Keratinocyte (primary cell): ENCODE data around the gene KBTBD7. TPM values are rescaled to one million over a fixed set of nuclear protein-coding genes. Genes with fewer than 3 reads are reported as not detected.

Experiments
- DNase-seq: peaks from one replicate; pipeline ENCODE4 v3.0.0-alpha.2; 2011; ENCODE audit warnings: low read depth, missing footprints, low spot score
- FAIRE-seq: peaks from 2 replicates; lab custom pipeline; 2011; peaks lifted over from hg19 to GRCh38; lab: Jason Lieb, UNC
- H2AFZ ChIP-seq: 2 replicates; pipeline ENCODE4 v1.6.0; 2012; ENCODE audit warnings: low read length, control low read depth, inconsistent platforms; ENCODE audit not compliant: control insufficient read depth
- H3K27ac ChIP-seq: 2 replicates; pipeline ENCODE4 v1.5.1; 2011; ENCODE audit warnings: low read length; ENCODE audit not compliant: control insufficient read depth, insufficient read depth
- H3K27me3 ChIP-seq: 3 replicates; pipeline ENCODE4 v1.6.0; 2011; ENCODE audit warnings: low read length; ENCODE audit not compliant: control insufficient read depth, insufficient read depth; ENCODE audit errors: extremely low read depth
- H3K36me3 ChIP-seq, 2 experiments: 2 replicates in 1 of 2; 3 replicates in 1 of 2; pipeline ENCODE4 v1.5.1; 2011; ENCODE audit warnings: low read length in 2 of 2, mild to moderate bottlenecking in 1 of 2; ENCODE audit not compliant: control insufficient read depth in 2 of 2, insufficient read depth in 2 of 2; ENCODE audit errors: extremely low read depth in 1 of 2
- H3K4me1 ChIP-seq: 3 replicates; pipeline ENCODE4 v1.5.1; 2011; ENCODE audit warnings: low read length; ENCODE audit not compliant: control insufficient read depth, insufficient read depth; ENCODE audit errors: extremely low read depth
- H3K4me2 ChIP-seq: 3 replicates; pipeline ENCODE4 v1.6.0; 2011; ENCODE audit warnings: low read depth, low read length; ENCODE audit not compliant: control insufficient read depth, insufficient read depth; ENCODE audit errors: extremely low read depth
- H3K4me3 ChIP-seq, 3 experiments: fragments of 200-600 bp in 1 of 3; sonication (generic) in 1 of 3; 2 replicates in 2 of 3; 3 replicates in 1 of 3; pipeline ENCODE4 v1.5.1; 2011 to 2016; ENCODE audit warnings: low read length in 3 of 3, mild to moderate bottlenecking in 3 of 3, control low read depth in 2 of 3, inconsistent platforms in 1 of 3, low read depth in 1 of 3, mixed read lengths in 1 of 3, mixed run types in 1 of 3, moderate library complexity in 1 of 3; ENCODE audit not compliant: control insufficient read depth in 2 of 3, insufficient read depth in 2 of 3; ENCODE audit errors: extremely low read depth in 1 of 3
- H3K79me2 ChIP-seq: 2 replicates; pipeline ENCODE4 v1.6.0; 2012; ENCODE audit warnings: low read length; ENCODE audit not compliant: control insufficient read depth, insufficient read depth
- H3K9ac ChIP-seq: 3 replicates; pipeline ENCODE4 v1.6.0; 2011; ENCODE audit warnings: low read length; ENCODE audit not compliant: control insufficient read depth, insufficient read depth; ENCODE audit errors: extremely low read depth
- H3K9me1 ChIP-seq: 3 replicates; pipeline ENCODE4 v1.6.0; 2011; ENCODE audit warnings: low read length; ENCODE audit not compliant: control insufficient read depth, insufficient read depth; ENCODE audit errors: extremely low read depth
- H3K9me3 ChIP-seq: 2 replicates; pipeline ENCODE4 v1.5.1; 2012; ENCODE audit warnings: low read depth, low read length; ENCODE audit not compliant: control insufficient read depth
- H4K20me1 ChIP-seq: 3 replicates; pipeline ENCODE4 v1.6.0; 2011; ENCODE audit warnings: low read length; ENCODE audit not compliant: control insufficient read depth, insufficient read depth; ENCODE audit errors: extremely low read depth
- CTCF ChIP-seq, 3 experiments: IDR thresholded peaks in 1 of 3; conservative IDR thresholded peaks in 1 of 3; optimal IDR thresholded peaks in 1 of 3; 2 replicates in 2 of 3; 3 replicates in 1 of 3; pipeline versions ENCODE3 to v1.5.1; 2011; ENCODE audit warnings: low read length in 3 of 3, mild to moderate bottlenecking in 3 of 3, moderate library complexity in 2 of 3, control low read depth in 1 of 3, inconsistent platforms in 1 of 3; ENCODE audit not compliant: insufficient read depth in 2 of 3; ENCODE audit errors: extremely low read depth in 1 of 3
- EZH2 ChIP-seq: IDR thresholded peaks from one replicate; pipeline ENCODE4 v1.6.1; 2012; ENCODE audit warnings: inconsistent platforms, mild to moderate bottlenecking, low read length, moderate library complexity
- dilution Hi-C: fragments of 300-500 bp; cut with MboI; formaldehyde crosslinking; loops from one replicate; pipeline ENCODE4 v1.7.0; 2020; ENCODE audit warnings: low sequenced_read_pairs; ENCODE audit not compliant: extremely low pct_ligation_motif_present
- polyA plus RNA-seq, 5 experiments: library from polyadenylated mRNA; depleted of rRNA in 3 of 5; stranded (reverse) in 3 of 5; stranded (forward) in 1 of 5; unstranded in 1 of 5; fragments of >200 nt; gene quantifications; 1 replicate in 1 of 5; 2 replicates in 3 of 5; 3 replicates in 1 of 5; pipeline versions ENCODE4 v1.2.1 to v1.2.3, GENCODE V29; 2011 to 2012; ENCODE audit warnings: missing spikeins in 2 of 5, low read depth in 1 of 5, low replicate concordance in 1 of 5

KBTBD7 gene
- polyA plus RNA-seq, 1 donor (not counting 4 experiments of a cell fraction or from before 2014, with no cell fraction given) = 2.8 TPM

- DNase-seq (no peak), FAIRE-seq (no peak)
- peaks cover 3% of the 10 kb centered on the region in 2 experiments for H3K36me3 ChIP-seq
- no peaks in the 10 kb centered on the region for H3K9me1 ChIP-seq
- no peaks in the 10 kb centered on the region for H3K4me1 ChIP-seq
- no peak overlapping the region for H3K27ac ChIP-seq
- TF ChIP-seq EZH2 = no peak
- no peak for TF ChIP-seq CTCF (optimal IDR thresholded peaks at IDR 0.05 in 1 of 3, IDR thresholded peaks at IDR 0.05 in 1 of 3, conservative IDR thresholded peaks at IDR 0.05 in 1 of 3; ENCODE audit: extremely low read depth in 1 of 3, insufficient read depth in 2 of 3, low read length in 3 of 3)
- no peak overlapping the region for H3K4me3 ChIP-seq
- dilution Hi-C loops = no loop called here
- H3K27me3 ChIP-seq = no peaks in the 10 kb centered on the region
- H3K79me2 ChIP-seq = no peaks in the 10 kb centered on the region
- H3K9me3 ChIP-seq = no peaks in the 10 kb centered on the region
- H2AFZ ChIP-seq = no peak overlapping the region
- H3K9ac ChIP-seq = no peak overlapping the region
- H4K20me1 ChIP-seq = no peaks in the 10 kb centered on the region
- H3K4me2 ChIP-seq = no peak overlapping the region
These were observed 42.0 kb upstream of the KBTBD7 start for GRCh38 chr13:41236369-41236768.

GRCh38 chr13:41232578-41233480 lies 38.5 kb upstream of the KBTBD7 start:
- Histone ChIP-seq H3K4me1 (no peaks in the 10 kb centered on the region), H4K20me1 (no peaks in the 10 kb centered on the region), H3K4me3 (no peak overlapping the region), H2AFZ (no peak overlapping the region), H3K4me2 (no peak overlapping the region), H3K27me3 (no peaks in the 10 kb centered on the region), H3K79me2 (no peaks in the 10 kb centered on the region), H3K9me1 (no peaks in the 10 kb centered on the region), H3K27ac (no peak overlapping the region), H3K9me3 (no peaks in the 10 kb centered on the region), H3K9ac (no peak overlapping the region), H3K36me3 (peaks cover 1 to 3% of the 10 kb centered on the region in 2 experiments)
- TF ChIP-seq CTCF (optimal IDR thresholded peaks at IDR 0.05 in 1 of 3, IDR thresholded peaks at IDR 0.05 in 1 of 3, conservative IDR thresholded peaks at IDR 0.05 in 1 of 3; ENCODE audit: extremely low read depth in 1 of 3, insufficient read depth in 2 of 3, low read length in 3 of 3) (no peak), EZH2 (no peak)
- FAIRE-seq = no peak
- DNase-seq = no peak
- dilution Hi-C loops = no loop called here
